Esophagus muscularis mucosa (tissue), 4 donors: ENCODE data around the gene MOB1B.
"Not testable (repeated sequence)": the region's sequence is repeated elsewhere in the genome, so short reads cannot be mapped to it uniquely, and the experiment has no call there.

ENCODE experiments used
- CTCF ChIP-seq, 3 experiments: fragments of 200-600 bp in 2 of 3; fragments of 450-650 bp in 1 of 3; sonication (generic) in 2 of 3; IDR thresholded peaks; one replicate each; pipeline ENCODE4 v1.5.1; 2017 to 2019; ENCODE audit warnings: antibody characterized with exemption in 3 of 3, mild to moderate bottlenecking in 2 of 3, moderate library complexity in 1 of 3
- EP300 ChIP-seq: sonication (generic); formaldehyde crosslinking; IDR thresholded peaks from one replicate; pipeline ENCODE4 v1.6.1; 2017; ENCODE audit warnings: antibody characterized with exemption
- POLR2A ChIP-seq: fragments of 450-650 bp; IDR thresholded peaks from one replicate; pipeline ENCODE4 v1.6.1; 2017; ENCODE audit warnings: antibody characterized with exemption, moderate library complexity, mild to moderate bottlenecking, low read depth

- not testable (repeated sequence) for TF ChIP-seq CTCF (IDR thresholded peaks at IDR 0.05); POLR2A; EP300
These were observed 115.2 kb downstream of the MOB1B start for GRCh38 chr4:71017391-71017790.
